ENCODE measurements around the gene CCSER1.
"Not testable (repeated sequence)": the region's sequence is repeated elsewhere in the genome, so short reads cannot be mapped to it uniquely, and the experiment has no call there.

Gene CCSER1

DNA sequence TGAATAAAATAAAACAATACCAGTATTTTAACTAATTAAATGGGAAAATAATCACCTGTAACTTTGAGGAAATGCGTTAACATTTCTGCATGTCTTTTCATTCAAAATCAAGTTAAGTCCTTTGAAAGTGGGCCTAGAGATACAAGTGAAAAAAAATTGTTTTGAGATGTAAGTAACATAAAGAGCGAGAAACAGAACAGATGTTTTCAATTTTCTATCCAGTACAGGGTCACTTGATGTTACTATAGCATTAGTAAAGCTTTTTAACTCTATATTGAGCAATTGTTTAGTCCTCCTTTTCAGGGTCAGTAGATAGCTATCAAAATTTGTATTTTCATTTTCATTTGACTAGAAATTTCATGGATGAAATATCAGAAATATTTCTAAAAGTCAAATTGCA lies 761.4 kb downstream of the CCSER1 start:
- FAIRE-seq, result no peak
- no peak for DNase-seq (ENCODE audit: insufficient read length, low spot score)

DNA sequence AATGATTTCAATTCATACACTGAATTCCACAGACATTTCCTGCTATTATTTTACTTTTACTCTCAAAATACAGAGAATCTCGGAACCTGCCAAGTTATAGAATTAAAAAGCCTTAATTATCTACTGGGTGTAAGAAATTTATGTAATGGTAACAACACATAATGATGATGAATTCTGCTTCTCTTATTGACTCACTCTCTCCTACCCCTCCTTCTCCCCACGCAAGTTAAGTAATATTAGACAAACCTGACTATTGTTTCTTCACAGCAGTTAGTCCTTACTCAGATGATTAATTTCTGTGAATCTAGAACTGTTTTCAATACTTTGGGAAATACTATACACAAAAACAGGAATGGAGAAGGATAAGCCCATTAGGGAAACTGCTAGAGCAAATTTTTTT lies 762.0 kb downstream of the CCSER1 start:
- no peak for DNase-seq (ENCODE audit: insufficient read length, low spot score)
- FAIRE-seq, result no peak

DNA sequence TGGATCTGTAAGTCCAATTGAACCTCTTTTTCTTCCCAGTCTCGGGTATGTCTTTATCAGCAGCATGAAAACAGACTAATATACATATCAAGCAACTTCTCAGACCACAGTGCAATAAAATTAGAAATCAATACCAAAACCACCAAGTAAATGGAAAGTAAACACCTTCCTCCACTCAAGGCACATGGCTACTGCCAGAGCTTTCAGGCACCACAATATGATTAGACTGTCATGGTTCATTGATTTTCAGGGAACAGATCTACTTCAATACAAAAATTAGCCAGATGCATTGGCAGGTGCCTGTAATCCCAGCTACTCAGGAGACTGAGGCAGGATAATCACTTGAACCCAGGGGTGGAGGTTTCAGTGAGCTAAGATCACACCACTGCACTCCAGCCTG lies 776.2 kb downstream of the CCSER1 start:
- DNase-seq (ENCODE audit: insufficient read length, low spot score), result not testable (repeated sequence)

DNA sequence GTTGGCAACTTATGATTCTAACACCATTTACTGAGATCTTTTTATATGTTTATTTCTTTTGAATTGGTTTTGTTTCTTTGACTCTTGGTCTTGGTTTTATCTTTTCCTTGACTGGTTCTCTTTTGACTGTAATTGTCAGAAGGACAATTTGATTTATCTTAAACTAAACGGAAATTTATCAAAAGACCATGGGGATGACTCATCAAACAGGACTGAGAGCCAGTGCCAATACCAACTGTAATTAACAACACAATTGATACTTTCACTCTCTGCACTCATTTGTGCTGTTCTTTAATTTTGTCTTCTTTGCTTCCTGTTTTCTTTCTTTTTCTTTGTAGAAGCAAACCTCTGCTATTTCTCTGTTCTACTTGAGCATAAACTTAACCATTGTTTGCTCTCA lies 776.8 kb downstream of the CCSER1 start:
- FAIRE-seq (no peak), DNase-seq (ENCODE audit: insufficient read length, low spot score) (no peak)

More for the DNA sequence above, 776.2 kb downstream of the CCSER1 start:
- not testable (repeated sequence) for FAIRE-seq

DNA sequence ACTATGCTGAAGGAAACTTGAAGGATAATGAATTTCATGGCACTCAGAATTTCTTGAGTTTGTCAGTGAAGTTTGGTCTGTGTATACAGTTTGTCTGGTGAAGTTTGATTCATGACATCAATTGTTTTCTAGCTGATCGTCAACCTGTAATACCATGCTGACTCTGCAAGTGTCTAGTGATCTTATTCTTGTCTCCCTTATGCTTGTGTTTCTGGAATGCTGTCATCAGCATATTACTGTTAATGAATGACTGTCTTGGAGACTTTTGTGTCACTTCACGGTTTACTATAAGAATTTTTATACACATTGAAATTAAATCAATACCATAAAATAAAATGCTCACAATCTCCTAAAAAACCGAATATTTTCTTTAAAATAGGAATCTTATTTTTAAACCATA lies 779.0 kb downstream of the CCSER1 start:
- no peak for DNase-seq (ENCODE audit: insufficient read length, low spot score)
- FAIRE-seq, result no peak

DNA sequence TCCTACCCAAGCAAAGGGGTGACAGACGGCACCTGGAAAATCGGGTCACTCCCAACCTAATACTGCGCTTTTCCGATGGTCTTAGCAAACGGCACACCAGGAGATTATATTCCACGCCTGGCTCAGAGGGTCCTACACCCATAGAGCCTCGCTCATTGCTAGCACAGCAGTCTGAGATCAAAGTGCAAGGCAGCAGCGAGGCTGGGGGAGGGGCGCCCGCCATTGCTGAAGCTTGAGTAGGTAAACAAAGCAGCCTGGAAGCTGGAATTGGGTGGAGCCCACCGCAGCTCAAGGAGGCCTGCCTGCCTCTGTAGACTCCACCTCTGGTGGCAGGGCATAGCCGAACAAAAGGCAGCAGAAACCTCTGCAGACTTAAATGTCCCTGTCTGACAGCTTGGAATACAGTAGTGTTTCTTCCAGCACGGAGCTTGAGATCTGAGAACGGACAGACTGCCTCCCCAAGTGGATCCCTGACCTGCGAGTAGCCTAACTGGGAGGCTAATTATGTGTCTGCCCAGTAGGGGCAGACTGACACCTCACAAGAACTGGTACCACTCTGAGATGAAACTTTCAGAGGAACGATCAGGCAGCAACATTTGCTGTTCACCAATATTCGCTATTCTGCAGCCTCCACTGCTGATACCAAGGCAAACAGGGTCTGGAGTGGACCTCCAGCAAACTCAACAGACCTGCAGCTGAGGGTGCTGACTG lies 784.7 kb downstream of the CCSER1 start:
- not testable (repeated sequence) for FAIRE-seq; DNase-seq (ENCODE audit: insufficient read length, low spot score)

DNA sequence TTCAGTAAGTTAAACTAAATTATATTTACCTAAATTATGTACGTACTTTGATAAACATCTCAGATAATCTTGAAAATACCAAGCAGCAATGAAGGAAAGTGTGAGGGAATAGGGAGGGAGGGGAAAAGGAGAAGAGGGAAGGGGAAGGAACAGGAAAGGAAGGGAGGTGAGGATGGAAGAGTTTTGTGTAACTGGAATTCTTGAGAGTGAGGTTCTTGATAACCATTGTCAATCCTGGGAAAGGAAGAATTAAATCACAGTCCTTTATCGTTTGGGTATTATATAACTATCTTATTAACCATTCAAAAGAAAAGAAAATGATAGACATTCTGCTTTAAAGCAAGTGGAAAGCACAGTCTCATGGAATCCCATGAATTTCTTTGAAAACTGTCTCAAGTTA lies 795.0 kb downstream of the CCSER1 start:
- DNase-seq (ENCODE audit: insufficient read length, low spot score) (no peak), FAIRE-seq (no peak)

DNA sequence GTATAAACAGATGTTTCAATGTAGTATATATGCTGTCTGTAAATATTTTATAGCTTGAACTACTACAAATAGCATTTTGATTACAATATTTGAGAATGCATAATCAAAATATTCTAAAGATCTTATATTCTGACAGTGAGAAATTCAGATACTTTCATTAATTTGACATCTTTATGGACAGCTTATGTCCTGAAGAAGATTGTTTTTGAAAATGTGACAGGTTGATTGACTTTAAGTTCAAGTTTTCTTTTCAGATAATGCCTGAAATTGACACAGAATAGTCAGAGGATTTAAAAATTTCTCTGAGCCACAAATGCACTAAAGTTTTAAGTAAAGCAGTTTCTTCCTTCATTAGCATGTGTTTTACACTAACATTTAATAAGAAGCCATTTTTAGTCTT lies 799.8 kb downstream of the CCSER1 start:
- no peak for DNase-seq (ENCODE audit: insufficient read length, low spot score)
- FAIRE-seq, result no peak

DNA sequence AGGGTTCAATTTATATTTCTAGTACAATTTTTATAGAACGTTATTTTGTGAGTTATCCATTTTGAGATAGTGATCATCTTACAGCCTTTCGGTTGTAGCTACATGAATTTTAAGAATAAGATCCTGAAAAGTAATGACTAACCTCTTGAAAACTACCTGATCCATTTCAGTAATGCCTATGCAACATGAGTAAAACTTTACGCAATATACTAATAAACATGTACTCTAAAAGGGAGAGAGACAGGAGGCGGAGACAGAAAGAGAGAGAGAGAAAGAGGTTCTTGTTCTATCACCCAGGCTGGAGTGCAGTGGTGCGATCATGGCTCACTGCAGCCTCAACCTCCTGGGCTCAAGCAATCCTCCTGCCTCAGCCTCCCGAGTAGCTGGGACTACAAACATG lies 816.1 kb downstream of the CCSER1 start:
- DNase-seq (ENCODE audit: insufficient read length, low spot score) (no peak), FAIRE-seq (no peak)

DNA sequence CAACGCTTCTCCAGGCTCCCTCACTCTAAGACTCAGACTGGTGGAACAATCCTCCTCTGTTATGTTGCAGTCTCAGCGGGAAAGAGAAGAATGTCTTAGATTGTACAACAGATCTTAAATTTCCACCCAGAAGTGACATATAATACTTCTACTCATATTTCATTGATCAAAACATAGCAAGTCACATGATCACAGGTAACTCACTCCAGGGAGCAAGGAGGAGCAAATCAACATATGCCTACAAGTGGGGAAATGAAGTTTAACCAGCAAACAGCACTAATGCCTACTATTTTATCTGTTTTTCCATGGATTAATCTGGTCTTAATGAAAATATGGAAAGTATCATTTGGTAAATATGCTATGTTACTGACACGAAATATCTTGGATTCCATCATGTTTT lies 819.8 kb downstream of the CCSER1 start:
- no peak for DNase-seq (ENCODE audit: insufficient read length, low spot score)
- no peak for FAIRE-seq

DNA sequence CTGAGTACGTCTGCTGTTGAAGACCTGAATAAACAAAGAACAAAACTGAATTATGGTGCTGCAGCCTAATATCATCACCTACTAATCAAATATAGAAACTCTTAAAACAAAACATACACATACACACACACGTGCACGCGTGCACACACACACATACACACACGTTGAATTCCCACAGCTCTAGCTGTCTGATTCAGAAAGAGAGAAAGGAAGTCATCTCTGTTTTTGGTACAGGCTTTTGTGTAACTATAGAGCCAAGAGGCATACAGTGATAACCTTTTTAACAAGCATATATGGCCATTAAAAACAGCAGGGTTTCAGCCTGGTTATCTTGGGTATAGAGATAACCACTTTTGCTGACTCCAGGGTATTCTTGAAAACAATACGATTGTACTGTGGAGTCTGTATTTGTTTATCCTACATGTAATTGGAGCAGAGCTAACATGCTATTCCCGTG lies 823.2 kb downstream of the CCSER1 start:
- DNase-seq (ENCODE audit: insufficient read length, low spot score) (no peak), FAIRE-seq (no peak)

DNA sequence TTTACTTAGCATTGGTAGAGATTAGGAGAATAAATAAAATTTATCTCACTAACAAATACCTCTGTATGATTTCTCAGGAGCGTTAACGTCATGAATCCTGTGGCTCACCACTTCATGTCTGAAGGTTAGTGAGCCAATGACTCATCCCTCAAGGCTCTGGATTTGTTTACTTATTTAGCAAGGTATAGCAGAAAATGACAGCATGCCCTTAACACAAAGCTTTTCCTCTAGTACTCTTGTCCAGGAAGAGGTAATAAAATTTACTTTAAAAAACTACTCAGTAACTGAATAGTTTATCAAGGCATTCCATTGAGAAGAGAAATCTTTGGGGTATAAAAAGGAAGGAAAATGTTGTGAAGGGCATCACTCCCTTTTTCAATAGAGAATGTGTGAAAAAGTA lies 823.8 kb downstream of the CCSER1 start:
- no peak for FAIRE-seq
- DNase-seq (ENCODE audit: insufficient read length, low spot score), result no peak

DNA sequence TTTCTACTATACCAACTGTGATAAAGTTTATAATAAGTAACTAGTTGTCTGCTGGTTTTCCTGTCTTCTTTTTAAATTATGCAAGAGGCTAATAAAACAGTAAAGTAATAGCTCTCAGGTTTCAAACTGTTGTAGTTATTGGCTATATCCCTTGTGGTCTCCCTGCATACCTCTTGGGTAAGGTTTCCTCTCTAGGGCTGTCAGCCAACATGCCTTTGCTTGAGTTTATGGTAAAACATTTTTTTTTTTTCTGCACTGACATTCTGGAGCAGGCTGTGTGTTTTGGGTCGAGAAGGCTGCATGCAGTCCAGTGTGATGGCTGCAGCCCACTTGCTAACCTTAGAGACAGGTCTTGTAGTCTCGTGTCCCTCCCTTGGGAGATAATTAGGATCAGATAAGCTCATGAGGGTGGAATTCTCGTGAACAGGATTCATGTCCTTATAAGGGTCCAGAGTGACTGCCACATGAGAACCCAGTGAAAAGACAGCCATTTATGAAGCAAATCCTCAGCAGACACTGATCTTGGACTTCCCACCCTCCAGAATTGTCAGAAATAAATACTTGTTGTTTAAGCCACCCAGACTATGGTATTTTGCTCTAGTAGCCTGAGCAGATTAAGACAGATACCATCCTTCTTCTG lies 831.2 kb downstream of the CCSER1 start:
- no peak for FAIRE-seq
- no peak for DNase-seq (ENCODE audit: insufficient read length, low spot score)

DNA sequence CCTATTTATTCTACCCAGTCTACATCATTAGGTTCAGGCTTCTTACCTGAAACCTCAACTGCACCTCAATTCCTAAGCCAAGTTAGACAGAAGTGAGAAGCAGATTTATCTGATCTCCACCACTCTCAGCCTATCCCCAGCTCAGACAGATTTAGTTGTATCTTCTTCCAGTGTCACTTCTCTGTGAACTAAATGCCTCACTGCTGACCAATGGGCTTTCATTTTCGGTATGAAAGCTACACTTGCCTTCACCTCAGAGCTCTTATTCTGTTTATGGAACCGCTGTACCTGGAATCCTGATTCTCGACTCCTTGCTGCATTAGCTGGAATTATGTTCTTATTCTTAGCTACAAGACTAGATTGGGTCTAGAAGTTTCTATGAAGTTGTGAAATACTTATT lies 833.2 kb downstream of the CCSER1 start:
- FAIRE-seq, result no peak
- no peak for DNase-seq (ENCODE audit: insufficient read length, low spot score)

DNA sequence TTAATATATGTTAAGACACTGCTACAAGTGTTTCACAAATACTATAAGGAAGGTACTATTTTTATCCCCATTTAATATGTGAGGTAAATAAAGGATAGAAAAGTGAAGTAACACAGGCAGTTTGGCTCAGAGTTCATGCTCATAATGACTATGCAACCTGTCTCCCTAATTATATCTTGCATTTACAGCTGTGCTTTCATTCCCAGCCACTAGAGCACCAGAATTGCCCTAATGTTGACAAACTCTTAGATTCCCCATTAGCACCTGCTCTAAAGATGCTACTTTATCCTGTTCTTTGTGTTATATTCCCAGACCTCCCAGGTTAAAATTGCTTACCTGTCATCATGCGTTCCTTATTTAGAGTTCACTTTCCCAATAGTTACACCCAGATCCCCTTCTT lies 833.6 kb downstream of the CCSER1 start:
- no peak for DNase-seq (ENCODE audit: insufficient read length, low spot score)
- FAIRE-seq, result no peak

DNA sequence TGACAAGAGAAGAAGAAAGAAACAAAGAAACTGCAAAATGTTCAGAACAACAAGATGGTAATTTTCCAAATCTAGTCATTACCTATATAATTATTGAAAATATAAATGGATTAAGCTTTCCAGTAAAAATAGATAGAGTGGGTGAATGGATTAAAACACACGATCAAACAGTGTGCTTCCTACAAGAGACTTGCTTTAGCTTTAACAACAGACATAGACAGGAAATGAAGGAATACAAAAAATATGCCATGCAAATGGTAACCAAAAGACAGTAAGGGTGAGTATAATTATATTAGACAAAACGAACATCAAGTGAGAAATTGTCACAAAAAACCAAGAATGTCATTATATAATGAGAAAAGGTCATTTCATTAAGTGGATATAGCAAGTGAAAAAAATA lies 842.8 kb downstream of the CCSER1 start:
- FAIRE-seq (no peak), DNase-seq (ENCODE audit: insufficient read length, low spot score) (no peak)

DNA sequence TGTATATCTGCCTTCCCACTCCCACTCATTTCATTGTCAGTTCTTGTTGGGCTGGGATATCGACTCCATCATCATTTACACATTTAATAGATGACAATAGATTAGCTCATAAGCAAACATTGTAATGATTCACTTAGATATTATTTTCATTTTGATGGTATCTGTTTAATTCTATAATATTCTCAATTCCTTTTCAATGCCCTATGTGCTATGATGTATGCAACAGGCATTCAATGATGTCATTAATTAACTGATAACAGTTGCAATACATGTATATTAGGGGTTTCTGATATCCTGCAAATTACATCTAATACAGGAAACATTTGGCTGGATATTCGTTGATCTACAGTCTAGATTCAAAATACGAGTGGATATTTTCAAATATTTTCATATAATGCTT lies 850.5 kb downstream of the CCSER1 start:
- no peak for FAIRE-seq

DNA sequence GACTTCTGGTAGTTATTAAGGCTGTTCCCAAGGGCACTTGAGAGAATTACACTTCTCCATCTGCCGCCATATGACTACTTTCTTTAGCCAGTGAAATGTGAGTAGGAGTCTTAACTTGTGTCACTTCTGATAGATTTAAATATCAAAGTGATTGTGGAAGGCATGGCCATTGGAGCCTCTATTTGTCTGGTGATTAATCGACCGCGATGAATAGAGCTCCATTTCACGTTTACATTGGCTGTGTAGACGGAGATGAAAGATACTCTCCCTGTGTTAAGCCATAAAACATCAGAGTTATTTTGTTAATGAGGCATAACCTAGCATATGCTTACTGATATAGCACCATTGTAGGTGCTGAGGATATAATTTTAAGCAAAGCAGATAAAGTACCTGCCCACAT lies 852.4 kb downstream of the CCSER1 start:
- no peak for FAIRE-seq
- no peak for DNase-seq (ENCODE audit: insufficient read length, low spot score)

More for the DNA sequence above, 850.5 kb downstream of the CCSER1 start:
- DNase-seq (ENCODE audit: insufficient read length, low spot score), result no peak

DNA sequence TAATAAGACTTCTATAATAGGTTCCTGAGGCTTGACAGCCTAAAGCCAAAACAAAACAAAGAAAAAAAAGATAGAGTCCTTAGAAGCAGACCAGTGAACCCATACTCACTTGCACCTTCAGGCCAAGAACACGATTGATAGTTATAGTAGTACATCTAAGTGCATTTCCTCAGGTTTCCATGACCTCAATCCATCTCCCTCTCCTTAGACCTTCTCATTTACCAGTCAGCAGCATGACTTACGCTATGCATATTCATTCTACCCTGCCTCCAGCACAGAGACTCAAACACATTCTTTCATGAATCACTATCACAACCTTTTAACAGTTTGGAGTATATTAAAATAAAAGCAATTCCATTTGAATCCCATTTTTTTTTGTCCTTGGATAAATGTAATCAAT lies 855.6 kb downstream of the CCSER1 start:
- no peak for FAIRE-seq

DNA sequence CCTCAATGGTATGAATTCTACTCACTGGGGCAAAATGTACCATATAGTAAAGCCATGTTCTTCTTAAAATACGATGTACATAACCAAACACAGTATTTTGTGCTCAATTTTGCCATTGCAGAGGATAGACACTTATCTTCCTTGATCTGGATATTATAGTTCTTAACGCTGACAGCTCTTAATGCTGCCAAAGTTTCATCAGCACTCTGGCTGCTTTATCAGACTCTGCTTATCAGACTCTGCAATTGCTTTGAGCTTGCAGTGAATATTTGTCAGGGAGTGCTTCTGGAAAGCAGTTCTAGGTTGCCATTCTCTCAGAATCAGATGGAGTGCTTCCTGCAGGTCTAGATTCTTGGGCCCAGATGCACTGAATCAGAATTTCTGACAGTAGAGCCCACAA lies 863.1 kb downstream of the CCSER1 start:
- FAIRE-seq (no peak), DNase-seq (ENCODE audit: insufficient read length, low spot score) (no peak)

More for the DNA sequence above, 855.6 kb downstream of the CCSER1 start:
- no peak for DNase-seq (ENCODE audit: insufficient read length, low spot score)

DNA sequence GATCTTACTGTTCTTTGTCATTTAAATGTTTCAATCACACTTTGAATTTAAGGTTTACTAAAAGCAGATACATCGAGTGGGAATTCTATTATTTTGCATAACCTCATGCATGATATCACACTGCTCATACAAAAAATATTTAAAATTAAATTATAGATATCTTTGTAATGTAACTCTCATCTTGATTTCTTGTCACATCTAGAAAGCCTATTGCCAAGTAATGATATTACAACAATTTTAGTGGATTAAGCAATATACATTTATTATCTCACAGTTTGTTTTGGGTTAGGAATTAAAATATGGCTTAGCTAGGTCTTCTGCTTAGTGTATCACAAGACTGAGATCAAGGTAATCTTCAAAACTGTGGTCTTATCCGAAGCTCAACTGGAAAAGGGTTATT lies 865.0 kb downstream of the CCSER1 start:
- FAIRE-seq (no peak), DNase-seq (ENCODE audit: insufficient read length, low spot score) (no peak)

DNA sequence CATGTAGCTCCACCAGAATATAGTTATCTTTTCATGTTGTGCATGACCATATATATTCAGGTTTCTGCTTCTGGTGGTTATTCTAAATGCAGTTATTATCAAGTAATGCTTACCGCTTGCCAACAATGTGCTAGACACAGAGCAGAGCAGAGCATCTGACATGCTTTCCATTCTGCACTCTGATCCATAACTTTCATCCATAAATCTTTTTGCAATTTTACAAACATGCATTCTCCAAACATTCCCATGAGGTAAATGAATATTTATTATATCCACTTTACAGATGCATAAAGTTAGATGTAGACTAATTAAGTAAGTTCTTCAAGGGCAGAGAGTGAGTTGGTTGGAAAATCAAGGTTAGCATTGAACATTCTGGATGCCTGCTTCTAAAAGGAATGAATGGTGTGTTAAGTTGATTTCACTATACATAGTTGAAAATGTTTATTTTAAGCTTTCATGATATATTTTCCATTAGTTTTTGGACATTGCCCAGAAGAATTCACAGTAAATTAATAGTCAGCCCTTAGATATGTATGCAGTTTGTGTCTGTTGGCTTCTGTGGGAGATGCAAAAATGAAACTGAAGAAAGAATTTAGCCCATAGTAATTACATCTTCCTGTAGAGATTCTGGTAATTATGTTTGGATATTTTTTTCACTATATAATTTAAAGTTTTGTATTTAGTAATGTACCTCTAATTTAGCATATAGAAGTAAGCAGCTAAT lies 867.8 kb downstream of the CCSER1 start:
- no peak for DNase-seq (ENCODE audit: insufficient read length, low spot score)
- no peak for FAIRE-seq
